ENCODE measurements around the gene GRP. TPM values are rescaled to one million over a fixed set of nuclear protein-coding genes. Genes with fewer than 3 reads are reported as not detected.

GRP gene
- polyA plus RNA-seq, 1 donor: 3.4 TPM

- H3K4me1 ChIP-seq (ENCODE audit: control insufficient read depth, insufficient read depth, low read length): peaks cover 6% of the 10 kb centered on the region
- no peak overlapping the region for H3K4me3 ChIP-seq (ENCODE audit: low read length)
- H3K9me3 ChIP-seq (ENCODE audit: control insufficient read depth, low read depth, low read length): peaks cover 10% of the 10 kb centered on the region
- no peaks in the 10 kb centered on the region for H3K36me3 ChIP-seq (ENCODE audit: control insufficient read depth, insufficient read depth, low read length)
- no CpG with 5 or more reads among the region's 48 CpGs for WGBS (ENCODE audit: insufficient coverage, low lambda C conversion rate)
- peaks cover 92% of the 10 kb centered on the region for H3K27me3 ChIP-seq (ENCODE audit: control insufficient read depth, insufficient read depth, low read length)
- H3K27ac ChIP-seq (ENCODE audit: low read length): no peak overlapping the region
- DNase-seq: no peak
Observed at GRCh38 chr18:59273759-59274532, 54.0 kb downstream of the GRP start.

- no peak overlapping the region for H3K27ac ChIP-seq (ENCODE audit: low read length)
- H3K27me3 ChIP-seq (ENCODE audit: control insufficient read depth, insufficient read depth, low read length): peaks cover 91% of the 10 kb centered on the region
- 18% methylated on average over 2 of the region's 18 CpGs for WGBS (ENCODE audit: insufficient coverage, low lambda C conversion rate)
- H3K4me3 ChIP-seq (ENCODE audit: low read length): no peak overlapping the region
- H3K36me3 ChIP-seq (ENCODE audit: control insufficient read depth, insufficient read depth, low read length): no peaks in the 10 kb centered on the region
- no peak for DNase-seq
- H3K4me1 ChIP-seq (ENCODE audit: control insufficient read depth, insufficient read depth, low read length): peaks cover 3% of the 10 kb centered on the region
- H3K9me3 ChIP-seq (ENCODE audit: control insufficient read depth, low read depth, low read length): peaks cover 8% of the 10 kb centered on the region
Observed at GRCh38 chr18:59274533-59274928, 54.6 kb downstream of the GRP start.

GRCh38 chr18:59275406-59275949, 55.5 kb downstream of the GRP start:
- WGBS (ENCODE audit: insufficient coverage, low lambda C conversion rate): no CpG with 5 or more reads among the region's 6 CpGs
- peaks cover 8% of the 10 kb centered on the region for H3K9me3 ChIP-seq (ENCODE audit: control insufficient read depth, low read depth, low read length)
- no peaks in the 10 kb centered on the region for H3K36me3 ChIP-seq (ENCODE audit: control insufficient read depth, insufficient read depth, low read length)
- DNase-seq: no peak
- H3K4me1 ChIP-seq (ENCODE audit: control insufficient read depth, insufficient read depth, low read length): peaks cover 3% of the 10 kb centered on the region
- H3K27ac ChIP-seq (ENCODE audit: low read length): no peak overlapping the region
- H3K4me3 ChIP-seq (ENCODE audit: low read length): no peak overlapping the region
- H3K27me3 ChIP-seq (ENCODE audit: control insufficient read depth, insufficient read depth, low read length): peaks cover 91% of the 10 kb centered on the region

- H3K4me1 ChIP-seq (ENCODE audit: control insufficient read depth, insufficient read depth, low read length): peaks cover 3% of the 10 kb centered on the region
- H3K4me3 ChIP-seq (ENCODE audit: low read length): no peak overlapping the region
- no peak for DNase-seq
- no peak overlapping the region for H3K27ac ChIP-seq (ENCODE audit: low read length)
- H3K27me3 ChIP-seq (ENCODE audit: control insufficient read depth, insufficient read depth, low read length): peaks cover 89% of the 10 kb centered on the region
- no peaks in the 10 kb centered on the region for H3K36me3 ChIP-seq (ENCODE audit: control insufficient read depth, insufficient read depth, low read length)
- WGBS (ENCODE audit: insufficient coverage, low lambda C conversion rate): no CpG with 5 or more reads among the region's 5 CpGs
- H3K9me3 ChIP-seq (ENCODE audit: control insufficient read depth, low read depth, low read length): peaks cover 8% of the 10 kb centered on the region
Observed at GRCh38 chr18:59276047-59276446, 56.1 kb downstream of the GRP start.

DNA sequence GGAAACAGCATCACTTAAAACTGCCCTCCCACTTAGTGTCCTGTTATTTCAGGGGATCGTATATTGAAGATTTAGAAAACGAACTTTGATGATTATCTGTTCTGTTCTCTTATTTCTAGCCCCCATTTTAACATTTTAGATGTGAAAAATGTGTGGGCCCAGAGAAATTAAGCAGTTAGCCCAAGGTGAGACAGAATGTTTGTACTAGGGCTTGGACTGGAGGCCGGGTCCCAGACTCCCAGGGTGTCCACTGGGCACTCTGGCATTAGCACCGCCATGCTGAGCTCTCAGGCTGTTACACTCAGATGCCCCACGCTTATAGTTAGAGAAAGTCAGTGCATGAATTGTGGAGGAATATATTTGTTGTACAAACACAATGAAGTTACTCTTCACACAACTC, 58.8 kb downstream of the GRP start:
- WGBS (ENCODE audit: insufficient coverage, low lambda C conversion rate): 67% methylated on average over 1 of the region's 5 CpGs
- no peak for DNase-seq
- no peaks in the 10 kb centered on the region for H3K36me3 ChIP-seq (ENCODE audit: control insufficient read depth, insufficient read depth, low read length)
- no peaks in the 10 kb centered on the region for H3K4me1 ChIP-seq (ENCODE audit: control insufficient read depth, insufficient read depth, low read length)
- peaks cover 76% of the 10 kb centered on the region for H3K27me3 ChIP-seq (ENCODE audit: control insufficient read depth, insufficient read depth, low read length)
- no peak overlapping the region for H3K4me3 ChIP-seq (ENCODE audit: low read length)
- H3K27ac ChIP-seq (ENCODE audit: low read length): no peak overlapping the region
- H3K9me3 ChIP-seq (ENCODE audit: control insufficient read depth, low read depth, low read length): no peaks in the 10 kb centered on the region

DNA sequence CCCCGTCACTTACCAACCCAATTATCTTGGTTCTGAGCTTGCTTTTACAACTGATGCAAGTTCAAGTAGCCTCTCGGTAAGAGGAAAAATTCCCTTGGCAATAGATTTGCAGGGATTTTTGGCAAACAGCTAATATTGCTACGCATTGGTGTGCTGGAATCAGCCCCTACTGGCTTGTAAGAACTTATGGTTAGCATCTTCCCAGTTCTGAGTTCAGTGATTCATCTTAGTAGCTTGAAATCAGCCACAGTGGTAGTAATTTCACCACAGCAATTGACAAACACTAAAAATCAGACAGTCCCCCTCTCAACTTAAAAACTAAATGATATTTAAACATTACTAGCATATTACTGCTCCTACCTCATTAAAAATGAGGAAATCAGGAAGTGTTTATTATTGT, 59.2 kb downstream of the GRP start:
- Histone ChIP-seq H3K27ac (ENCODE audit: low read length) (no peak overlapping the region), H3K4me3 (ENCODE audit: low read length) (no peak overlapping the region), H3K4me1 (ENCODE audit: control insufficient read depth, insufficient read depth, low read length) (no peaks in the 10 kb centered on the region), H3K9me3 (ENCODE audit: control insufficient read depth, low read depth, low read length) (no peaks in the 10 kb centered on the region), H3K27me3 (ENCODE audit: control insufficient read depth, insufficient read depth, low read length) (peaks cover 75% of the 10 kb centered on the region), H3K36me3 (ENCODE audit: control insufficient read depth, insufficient read depth, low read length) (no peaks in the 10 kb centered on the region)
- no peak for DNase-seq
- WGBS (ENCODE audit: insufficient coverage, low lambda C conversion rate): no CpG with 5 or more reads among the region's 3 CpGs

DNA sequence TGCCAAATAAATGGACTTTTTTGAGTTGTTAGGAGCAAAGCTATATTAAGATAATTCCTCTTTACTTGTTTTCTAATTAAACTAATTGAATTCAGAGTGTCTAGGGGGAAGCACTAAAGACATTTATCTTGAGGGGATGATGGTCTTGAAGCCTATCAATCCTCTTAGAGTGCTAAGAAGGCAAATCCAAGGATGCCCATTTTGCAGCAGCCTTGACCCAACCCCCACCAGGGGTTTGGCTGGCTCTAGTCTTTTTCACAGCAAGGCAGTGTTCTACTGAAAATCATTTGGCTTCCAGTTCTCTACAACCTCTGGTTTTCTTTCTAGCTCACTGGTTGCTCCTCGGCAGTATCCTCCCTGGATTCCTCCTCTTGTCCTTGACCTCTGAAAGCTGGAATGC, 59.8 kb downstream of the GRP start:
- H3K4me3 ChIP-seq (ENCODE audit: low read length): no peak overlapping the region
- H3K36me3 ChIP-seq (ENCODE audit: control insufficient read depth, insufficient read depth, low read length): no peaks in the 10 kb centered on the region
- DNase-seq: no peak
- H3K4me1 ChIP-seq (ENCODE audit: control insufficient read depth, insufficient read depth, low read length): no peaks in the 10 kb centered on the region
- WGBS (ENCODE audit: insufficient coverage, low lambda C conversion rate): no CpG with 5 or more reads among the region's 1 CpG
- H3K9me3 ChIP-seq (ENCODE audit: control insufficient read depth, low read depth, low read length): no peaks in the 10 kb centered on the region
- no peak overlapping the region for H3K27ac ChIP-seq (ENCODE audit: low read length)
- H3K27me3 ChIP-seq (ENCODE audit: control insufficient read depth, insufficient read depth, low read length): peaks cover 71% of the 10 kb centered on the region

Other genes starting within 250 kb of the GRP start
- gene SEC11C, start 80.3 kb upstream of the GRP start, polyA plus RNA-seq: 114 TPM
- not detected for gene RAX, start 53.3 kb downstream of the GRP start, polyA plus RNA-seq
- gene CPLX4, start 98.5 kb downstream of the GRP start, polyA plus RNA-seq: not detected
- 94.4 TPM for gene LMAN1, start 139.1 kb downstream of the GRP start, polyA plus RNA-seq

All from large intestine (tissue), 3 donors.